HCT116 (cell line): ENCODE results near the gene PLEKHA4. TPM values are rescaled to one million over a fixed set of nuclear protein-coding genes. Genes with fewer than 3 reads are reported as not detected.

Source experiments
- ATAC-seq: fragments of 200-7000 bp; cut with Tn5 transposase; 2 replicates; pipeline ENCODE4 v1.9.1; 2020; ENCODE audit warnings: mild to moderate bottlenecking, moderate library complexity
- BruUV-seq: library from RNA; stranded (reverse); fragments of 400-500 nt; replicated peaks from 2 replicates; lab custom pipeline; 2021; lab: Mats Ljungman, UMichigan
- CTCF ChIA-PET: fragments of 300-600 bp; sonication (Branson Sonifier 250); formaldehyde crosslinking; loops from one replicate; lab custom pipeline; 2021; ENCODE audit warnings: antibody characterized with exemption; lab: Charles Lee
- POLR2A ChIA-PET: fragments of 300-600, 350-600 bp; sonication (Branson Sonifier 250); formaldehyde crosslinking; loops from one replicate; lab custom pipeline; 2021; ENCODE audit warnings: antibody characterized with exemption; lab: Charles Lee
- RAD21 ChIA-PET, 2 experiments: fragments of 300-600 bp; sonication (Branson Sonifier 250); formaldehyde crosslinking; loops; one replicate each; lab custom pipeline; 2023; ENCODE audit warnings: low total read pairs in 2 of 2; ENCODE audit not compliant: uncharacterized antibody in 2 of 2, unreplicated experiment in 2 of 2, low non-redundant PET in 1 of 2; lab: Charles Lee
- DNase-seq: peaks from one replicate; pipeline ENCODE4 v3.0.0-alpha.2; 2010; ENCODE audit warnings: low read depth, low spot score
- H2AFZ ChIP-seq: fragments of 200-600 bp; shearing (Covaris generic), sonication (generic); 2 replicates; pipeline ENCODE4 v1.6.1; 2017; ENCODE audit warnings: low read depth, mixed run types, mixed read lengths, antibody characterized with exemption, low read length; ENCODE audit not compliant: poor library complexity, severe bottlenecking
- H3K27ac ChIP-seq: 2 replicates; pipeline ENCODE4 v1.5.1; 2012; ENCODE audit warnings: low read depth, low read length
- H3K27me3 ChIP-seq: fragments of 200-600 bp; sonication (generic); 2 replicates; pipeline ENCODE4 v1.6.1; 2016; ENCODE audit warnings: mixed run types, low read length, mixed read lengths; ENCODE audit not compliant: insufficient read depth
- H3K36me3 ChIP-seq, 2 experiments: fragments of 200-500 bp in 1 of 2; fragments of 200-600 bp in 1 of 2; sonication (Bioruptor generic) in 1 of 2; sonication (generic) in 1 of 2; 2 replicates each; pipeline versions ENCODE4 v1.5.1 to v1.6.1; 2014 to 2016; ENCODE audit warnings: low read length in 2 of 2, inconsistent platforms in 1 of 2, mixed read lengths in 1 of 2, mixed run types in 1 of 2; ENCODE audit not compliant: insufficient read depth in 2 of 2, control insufficient read depth in 1 of 2
- H3K4me1 ChIP-seq, 2 experiments: fragments of 200-600 bp in 1 of 2; sonication (generic) in 1 of 2; 2 replicates each; pipeline versions ENCODE4 v1.5.1 to v1.6.1; 2012 to 2017; ENCODE audit warnings: low read length in 2 of 2, inconsistent platforms in 1 of 2, mild to moderate bottlenecking in 1 of 2, mixed read lengths in 1 of 2, mixed run types in 1 of 2, moderate library complexity in 1 of 2; ENCODE audit not compliant: insufficient read depth in 2 of 2, control insufficient read depth in 1 of 2
- H3K4me2 ChIP-seq: fragments of 200-600 bp; sonication (generic); 2 replicates; pipeline ENCODE4 v1.6.1; 2017; ENCODE audit warnings: mixed run types, low read length, mixed read lengths
- H3K4me3 ChIP-seq, 2 experiments: fragments of 200-600 bp in 1 of 2; sonication (generic) in 1 of 2; replicated peaks in 1 of 2; 2 replicates each; pipeline ENCODE4 v1.5.1; 2011 to 2016; ENCODE audit warnings: low read length in 2 of 2, control low read depth in 1 of 2, low read depth in 1 of 2, mild to moderate bottlenecking in 1 of 2, mixed read lengths in 1 of 2, mixed run types in 1 of 2
- H3K79me2 ChIP-seq: fragments of 200-600 bp; sonication (generic); 2 replicates; pipeline ENCODE4 v1.6.1; 2017; ENCODE audit warnings: mild to moderate bottlenecking, mixed run types, low read length, moderate library complexity, mixed read lengths; ENCODE audit not compliant: insufficient read depth
- H3K9ac ChIP-seq: fragments of 200-600 bp; sonication (generic); 2 replicates; pipeline ENCODE4 v1.6.1; 2016; ENCODE audit warnings: low read length, mixed read lengths
- H3K9me2 ChIP-seq: fragments of 200-600 bp; sonication (generic), shearing (Covaris generic); 2 replicates; pipeline ENCODE4 v1.6.1; 2017; ENCODE audit warnings: mixed run types, mild to moderate bottlenecking, moderate library complexity; ENCODE audit not compliant: insufficient read depth
- H3K9me3 ChIP-seq, 2 experiments: fragments of 200-500 bp in 1 of 2; fragments of 200-600 bp in 1 of 2; sonication (Bioruptor generic) in 1 of 2; sonication (generic) in 1 of 2; 2 replicates each; pipeline ENCODE4 v1.6.1; 2014 to 2017; ENCODE audit warnings: low read length in 2 of 2, mixed read lengths in 2 of 2, inconsistent platforms in 1 of 2, low read depth in 1 of 2, mild to moderate bottlenecking in 1 of 2, mixed run types in 1 of 2, moderate library complexity in 1 of 2; ENCODE audit not compliant: control insufficient read depth in 1 of 2, insufficient read depth in 1 of 2
- H4K20me1 ChIP-seq: fragments of 200-600 bp; sonication (generic), shearing (Covaris generic); 2 replicates; pipeline ENCODE4 v1.6.1; 2017; ENCODE audit warnings: mixed run types, mild to moderate bottlenecking, moderate library complexity; ENCODE audit not compliant: insufficient read depth
- ATF3 ChIP-seq: IDR thresholded peaks from 2 replicates; pipeline ENCODE4 v1.6.1; 2012
- CBX3 ChIP-seq: IDR thresholded peaks from 2 replicates; pipeline ENCODE4 v1.6.1; 2012; ENCODE audit warnings: low read depth
- CEBPB ChIP-seq: IDR thresholded peaks from 2 replicates; pipeline ENCODE4 v1.6.1; 2012; ENCODE audit warnings: low read depth
- EGR1 ChIP-seq: IDR thresholded peaks from 2 replicates; pipeline ENCODE4 v1.6.1; 2012; ENCODE audit warnings: low read depth
- ELF1 ChIP-seq: IDR thresholded peaks from 2 replicates; pipeline ENCODE4 v1.6.1; 2012; ENCODE audit warnings: low read depth, borderline replicate concordance
- EZH2 ChIP-seq: fragments of 200-600 bp; sonication (generic); IDR thresholded peaks from 2 replicates; pipeline ENCODE4 v1.6.1; 2017; ENCODE audit warnings: antibody characterized with exemption, mixed run types
- FOSL1 ChIP-seq: IDR thresholded peaks from 2 replicates; pipeline ENCODE4 v1.6.1; 2012; ENCODE audit warnings: low read depth
- JUND ChIP-seq: IDR thresholded peaks from 2 replicates; pipeline ENCODE4 v1.6.1; 2012
- POLR2A ChIP-seq: IDR thresholded peaks from 2 replicates; pipeline ENCODE4 v1.7.0; 2011; ENCODE audit warnings: borderline replicate concordance; ENCODE audit not compliant: insufficient read depth, insufficient read length; ENCODE audit errors: extremely low read depth
- POLR2AphosphoS5 ChIP-seq: IDR thresholded peaks from 2 replicates; pipeline ENCODE4 v1.6.1; 2011; ENCODE audit warnings: mild to moderate bottlenecking, low read depth, low read length, moderate library complexity
- RAD21 ChIP-seq: IDR thresholded peaks from 2 replicates; pipeline ENCODE4 v1.6.1; 2012; ENCODE audit warnings: low read depth, mild to moderate bottlenecking
- SIN3A ChIP-seq: IDR thresholded peaks from 2 replicates; pipeline ENCODE4 v1.6.1; 2012; ENCODE audit warnings: low read depth
- SP1 ChIP-seq: IDR thresholded peaks from 2 replicates; pipeline ENCODE4 v1.6.1; 2012; ENCODE audit warnings: low read depth
- SRF ChIP-seq: IDR thresholded peaks from 2 replicates; pipeline ENCODE4 v1.6.1; 2012; ENCODE audit warnings: low read depth
- TCF7L2 ChIP-seq: IDR thresholded peaks from 2 replicates; pipeline ENCODE4 v1.7.0; 2011; ENCODE audit warnings: borderline replicate concordance, inconsistent platforms; ENCODE audit not compliant: insufficient read depth, insufficient read length; ENCODE audit errors: extremely low read depth
- ZBTB33 ChIP-seq: IDR thresholded peaks from 2 replicates; pipeline ENCODE4 v1.6.1; 2011; ENCODE audit warnings: mild to moderate bottlenecking, low read length, moderate library complexity; ENCODE audit not compliant: insufficient replicate concordance; ENCODE audit errors: extremely low read depth
- ZFX ChIP-seq: fragments of 450-650 bp; IDR thresholded peaks from 2 replicates; pipeline ENCODE4 v1.6.1; 2017
- ZNF274 ChIP-seq: fragments of 200-500 bp; sonication (Bioruptor generic); IDR thresholded peaks from 2 replicates; pipeline ENCODE4 v1.6.1; 2014; ENCODE audit warnings: mild to moderate bottlenecking, low read depth, low read length, inconsistent platforms
- intact Hi-C: fragments of 100-400 bp; cut with micrococcal nuclease; formaldehyde crosslinking; loops from 2 replicates; pipeline ENCODE4 v1.10.0; 2022
- total RNA-seq: library from RNA; stranded (reverse); gene quantifications from one replicate; pipeline ENCODE4 v1.2.1, GENCODE V29; 2021; ENCODE audit not compliant: unreplicated experiment
- TF ChIP-seq, protein P1 (sequence below): IDR thresholded peaks from 2 replicates; pipeline ENCODE4 v1.6.1; 2012; ENCODE audit warnings: low read depth
- TF ChIP-seq, protein P2 (sequence below): IDR thresholded peaks from 2 replicates; pipeline ENCODE4 v1.6.1; 2012

PLEKHA4 gene
- total RNA-seq, 1 experiment from 2014 or later: 20.4 TPM

DNA sequence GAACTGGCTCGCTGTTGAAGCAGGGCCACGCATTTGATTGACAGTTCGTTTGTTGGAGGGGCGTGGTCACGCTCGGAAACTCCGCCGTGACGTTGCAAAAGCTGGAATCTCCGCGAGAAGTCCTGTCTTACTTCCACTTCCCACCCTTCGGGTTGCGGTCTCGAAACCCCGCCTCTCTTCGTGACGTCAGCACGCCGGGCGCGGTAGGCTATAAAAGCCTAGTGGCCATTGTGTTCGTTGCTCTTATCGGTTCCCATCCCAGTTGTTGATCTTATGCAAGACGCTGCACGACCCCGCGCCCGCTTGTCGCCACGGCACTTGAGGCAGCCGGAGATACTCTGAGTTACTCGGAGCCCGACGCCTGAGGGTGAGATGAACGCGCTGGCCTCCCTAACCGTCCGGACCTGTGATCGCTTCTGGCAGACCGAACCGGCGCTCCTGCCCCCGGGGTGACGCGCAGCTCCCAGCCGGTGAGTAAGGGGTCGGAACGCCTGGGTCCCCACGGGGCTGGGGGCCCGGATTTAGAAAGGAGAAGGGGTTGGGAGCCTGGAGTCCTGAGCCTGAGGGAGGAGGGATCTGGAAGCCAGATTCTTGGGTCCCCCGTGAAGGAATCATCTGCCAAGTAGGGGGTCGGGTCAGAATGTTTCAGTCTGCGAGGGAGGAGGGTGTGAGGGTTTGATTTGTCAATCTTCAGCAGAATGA lies 3.9 kb upstream of the PLEKHA4 start, which contains the start of gene PPP1R15A:
Gene PPP1R15A (plus strand): TSS at position 240 of the 702 bp plus-strand sequence. CDS start 813 bp downstream, outside the sequence.
- peak within 1 kb of the TSS; percentile 93 to 100 for H3K4me3 ChIP-seq
- H3K27me3 ChIP-seq: no peaks in the 10 kb centered on the region
- H2AFZ ChIP-seq: no peak within 1 kb of the TSS
- peak within 1 kb of the TSS; percentile 89 for H3K4me2 ChIP-seq
- POLR2A ChIA-PET: interaction anchor here (0.6 to 2.3 kb wide), 40 partner anchors 9 to 827 kb away, joined by 3 to 16 read pairs (median 4); partner anchors contain the start of genes BAX, BCAT2, CA11 and DHDH
- peak within 1 kb of the TSS; percentile 100 for H3K9ac ChIP-seq
- BruUV-seq: TSS peak; percentile 75
- intact Hi-C loops: loop anchor here (5.0 kb wide), 1 partner anchor 95 kb away; the partner anchor contains the start of gene FTL
- H3K9me3 ChIP-seq: no peaks in the 10 kb centered on the region
- peaks cover 16% of the 10 kb centered on the region; the same call in 1 of the 2 replicates for H4K20me1 ChIP-seq
- peaks cover 57 to 70% of the 10 kb centered on the region in 2 experiments for H3K4me1 ChIP-seq
- H3K27ac ChIP-seq: peak within 1 kb of the TSS; percentile 90
- H3K9me2 ChIP-seq: no peaks in the 10 kb centered on the region
- RAD21 ChIA-PET: no interaction called here
- DNase-seq (peak; percentile 96), ATAC-seq (peak; percentile 73)
- H3K79me2 ChIP-seq: peaks cover 42% of the 10 kb centered on the region
- CTCF ChIA-PET: interaction anchor here (1.0 to 2.3 kb wide), 4 partner anchors 28 to 121 kb away, joined by 3 to 8 read pairs (median 4); partner anchors contain the start of genes GYS1 and RUVBL2
- H3K36me3 ChIP-seq: peaks cover 13 to 27% of the 10 kb centered on the region in 2 experiments
- peak; percentile 91 for TF ChIP-seq ZBTB33
- TF ChIP-seq POLR2AphosphoS5: peak; percentile 100
- TF ChIP-seq, protein P1, sequence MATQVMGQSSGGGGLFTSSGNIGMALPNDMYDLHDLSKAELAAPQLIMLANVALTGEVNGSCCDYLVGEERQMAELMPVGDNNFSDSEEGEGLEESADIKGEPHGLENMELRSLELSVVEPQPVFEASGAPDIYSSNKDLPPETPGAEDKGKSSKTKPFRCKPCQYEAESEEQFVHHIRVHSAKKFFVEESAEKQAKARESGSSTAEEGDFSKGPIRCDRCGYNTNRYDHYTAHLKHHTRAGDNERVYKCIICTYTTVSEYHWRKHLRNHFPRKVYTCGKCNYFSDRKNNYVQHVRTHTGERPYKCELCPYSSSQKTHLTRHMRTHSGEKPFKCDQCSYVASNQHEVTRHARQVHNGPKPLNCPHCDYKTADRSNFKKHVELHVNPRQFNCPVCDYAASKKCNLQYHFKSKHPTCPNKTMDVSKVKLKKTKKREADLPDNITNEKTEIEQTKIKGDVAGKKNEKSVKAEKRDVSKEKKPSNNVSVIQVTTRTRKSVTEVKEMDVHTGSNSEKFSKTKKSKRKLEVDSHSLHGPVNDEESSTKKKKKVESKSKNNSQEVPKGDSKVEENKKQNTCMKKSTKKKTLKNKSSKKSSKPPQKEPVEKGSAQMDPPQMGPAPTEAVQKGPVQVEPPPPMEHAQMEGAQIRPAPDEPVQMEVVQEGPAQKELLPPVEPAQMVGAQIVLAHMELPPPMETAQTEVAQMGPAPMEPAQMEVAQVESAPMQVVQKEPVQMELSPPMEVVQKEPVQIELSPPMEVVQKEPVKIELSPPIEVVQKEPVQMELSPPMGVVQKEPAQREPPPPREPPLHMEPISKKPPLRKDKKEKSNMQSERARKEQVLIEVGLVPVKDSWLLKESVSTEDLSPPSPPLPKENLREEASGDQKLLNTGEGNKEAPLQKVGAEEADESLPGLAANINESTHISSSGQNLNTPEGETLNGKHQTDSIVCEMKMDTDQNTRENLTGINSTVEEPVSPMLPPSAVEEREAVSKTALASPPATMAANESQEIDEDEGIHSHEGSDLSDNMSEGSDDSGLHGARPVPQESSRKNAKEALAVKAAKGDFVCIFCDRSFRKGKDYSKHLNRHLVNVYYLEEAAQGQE: no peak
- no peak; the same call in 1 of the 2 replicates for TF ChIP-seq JUND
- TF ChIP-seq FOSL1: no peak
- TF ChIP-seq, protein P2, sequence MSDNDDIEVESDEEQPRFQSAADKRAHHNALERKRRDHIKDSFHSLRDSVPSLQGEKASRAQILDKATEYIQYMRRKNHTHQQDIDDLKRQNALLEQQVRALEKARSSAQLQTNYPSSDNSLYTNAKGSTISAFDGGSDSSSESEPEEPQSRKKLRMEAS: no peak
- TF ChIP-seq TCF7L2: no peak
- no peak for TF ChIP-seq ELF1
- TF ChIP-seq CBX3: no peak
- TF ChIP-seq SIN3A: peak; percentile 98
- TF ChIP-seq ZNF274: no peak
- TF ChIP-seq SP1: peak; percentile 67
- TF ChIP-seq ATF3: no peak
- no peak for TF ChIP-seq ZFX
- TF ChIP-seq POLR2A: peak; percentile 99
- no peak for TF ChIP-seq EGR1
- no peak for TF ChIP-seq EZH2
- no peak for TF ChIP-seq RAD21
- TF ChIP-seq SRF: no peak
- no peak for TF ChIP-seq CEBPB
